PC-3 (cell line): Measurements from ENCODE around the gene PRSS16. TPM values are rescaled to one million over a fixed set of nuclear protein-coding genes. Genes with fewer than 3 reads are reported as not detected.

ENCODE experiments used
- ATAC-seq: fragments of 200-7000 bp; cut with Tn5 transposase; 2 replicates; pipeline ENCODE4 v1.9.1; 2020; ENCODE audit warnings: mild to moderate bottlenecking, moderate library complexity
- BruUV-seq: library from RNA; stranded (reverse); fragments of 400-500 nt; replicated peaks from 2 replicates; lab custom pipeline; 2021; lab: Mats Ljungman, UMichigan
- CTCF ChIA-PET: fragments of 300-600 bp; sonication (Branson Sonifier 250); formaldehyde crosslinking; loops from one replicate; lab custom pipeline; 2022; ENCODE audit warnings: antibody characterized with exemption; lab: Charles Lee
- POLR2A ChIA-PET: fragments of 300-600 bp; sonication (Branson Sonifier 250); formaldehyde crosslinking; loops from one replicate; lab custom pipeline; 2022; ENCODE audit warnings: antibody characterized with exemption; ENCODE audit not compliant: unreplicated experiment; lab: Charles Lee
- DNase-seq: peaks from one replicate; pipeline ENCODE4 v3.0.0-alpha.2; 2015
- H2AFZ ChIP-seq: fragments of 300-600 bp; sonication (generic); 2 replicates; pipeline ENCODE4 v1.6.0; 2016; ENCODE audit warnings: antibody characterized with exemption, low read length
- H3F3A ChIP-seq: fragments of 300-600 bp; sonication (generic); one replicate; pipeline ENCODE4 v1.6.0; 2017; ENCODE audit warnings: antibody characterized with exemption, low read length, control low read depth, mild to moderate bottlenecking; ENCODE audit not compliant: unreplicated experiment
- H3K27ac ChIP-seq: fragments of 300-600 bp; sonication (generic); 2 replicates; pipeline ENCODE4 v1.5.1; 2016; ENCODE audit warnings: mild to moderate bottlenecking, low read length
- H3K27me3 ChIP-seq: fragments of 300-600 bp; sonication (generic); 2 replicates; pipeline ENCODE4 v1.6.1; 2016; ENCODE audit warnings: low read length, mixed read lengths
- H3K36me3 ChIP-seq: fragments of 300-600 bp; sonication (generic); 2 replicates; pipeline ENCODE4 v1.6.1; 2016; ENCODE audit warnings: low read depth, mixed run types, low read length, mixed read lengths
- H3K4me1 ChIP-seq: fragments of 300-600 bp; sonication (generic); 2 replicates; pipeline ENCODE4 v1.5.1; 2016; ENCODE audit warnings: low read length; ENCODE audit not compliant: insufficient read depth
- H3K4me2 ChIP-seq: fragments of 300-600 bp; sonication (generic); 2 replicates; pipeline ENCODE4 v1.6.0; 2016; ENCODE audit warnings: low read length
- H3K4me3 ChIP-seq: fragments of 300-600 bp; sonication (generic); 2 replicates; pipeline ENCODE4 v1.5.1; 2016; ENCODE audit warnings: mild to moderate bottlenecking, low read length, mixed read lengths
- H3K79me2 ChIP-seq: fragments of 300-600 bp; sonication (generic); 2 replicates; pipeline ENCODE4 v1.6.1; 2017; ENCODE audit warnings: low read length, mixed read lengths
- H3K9ac ChIP-seq: fragments of 300-600 bp; sonication (generic); 2 replicates; pipeline ENCODE4 v1.6.0; 2016; ENCODE audit warnings: mild to moderate bottlenecking, low read length
- H3K9me2 ChIP-seq: fragments of 300-600 bp; sonication (generic); replicated peaks from 2 replicates; pipeline ENCODE4 v1.6.1; 2016; ENCODE audit warnings: mixed run types, low read length, mixed read lengths
- H3K9me3 ChIP-seq: fragments of 300-600 bp; sonication (generic); 2 replicates; pipeline ENCODE4 v1.6.1; 2016; ENCODE audit warnings: low read length, mixed read lengths
- H4K20me1 ChIP-seq: fragments of 300-600 bp; sonication (generic); 2 replicates; pipeline ENCODE4 v1.6.1; 2016; ENCODE audit warnings: low read length, mixed read lengths
- EZH2 ChIP-seq: fragments of 300-600 bp; sonication (generic); IDR thresholded peaks from one replicate; pipeline ENCODE4 v1.6.1; 2017; ENCODE audit warnings: antibody characterized with exemption, mild to moderate bottlenecking, low read length; ENCODE audit not compliant: unreplicated experiment
- EZH2phosphoT487 ChIP-seq: fragments of 300-600 bp; sonication (generic); IDR thresholded peaks from 2 replicates; pipeline ENCODE4 v1.6.1; 2018; ENCODE audit warnings: mild to moderate bottlenecking, antibody characterized with exemption, low read length, borderline replicate concordance
- intact Hi-C: fragments of 100-400 bp; cut with micrococcal nuclease; formaldehyde crosslinking; loops from 2 replicates; pipeline ENCODE4 v1.9.0; 2023
- total RNA-seq: library from RNA; depleted of rRNA; stranded (reverse); fragments of >200 nt; gene quantifications from 2 replicates; pipeline ENCODE4 v1.2.3, GENCODE V29; 2014
- TF ChIP-seq, protein P1 (sequence below): fragments of 300-600 bp; sonication (generic); conservative IDR thresholded peaks from 2 replicates; pipeline ENCODE4 v1.5.1; 2017; ENCODE audit warnings: antibody characterized with exemption, low read depth, mild to moderate bottlenecking, low read length

PRSS16 gene
- total RNA-seq, 1 experiment from 2014 or later, result 7.3 TPM

DNA sequence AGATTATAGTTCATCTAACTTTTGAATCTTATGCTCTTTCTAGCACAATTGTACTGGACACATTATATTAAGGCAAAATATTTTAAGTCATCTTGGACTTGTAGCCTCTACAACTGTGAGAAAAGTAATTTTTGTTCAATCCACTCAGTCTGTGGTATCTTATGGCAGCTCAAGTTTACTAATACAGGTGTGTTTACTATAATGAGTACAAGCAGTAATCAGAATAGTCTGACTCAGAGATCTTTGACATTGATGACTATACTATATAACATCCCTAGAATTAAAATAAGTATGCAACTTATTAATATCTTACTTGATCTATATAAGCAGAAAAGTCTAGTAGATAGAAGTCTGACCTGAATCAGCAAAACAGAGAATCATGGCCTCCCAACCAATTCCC lies 40.7 kb upstream of the PRSS16 start:
- DNase-seq (no peak), ATAC-seq (no peak)
- intact Hi-C loops, result no loop called here
- Histone ChIP-seq H3F3A (no peaks in the 10 kb centered on the region), H3K36me3 (no peaks in the 10 kb centered on the region), H3K4me1 (no peaks in the 10 kb centered on the region), H4K20me1 (no peaks in the 10 kb centered on the region), H3K9me2 (no peaks in the 10 kb centered on the region), H3K4me3 (no peak overlapping the region), H3K4me2 (no peak overlapping the region), H2AFZ (no peak overlapping the region), H3K9me3 (no peaks in the 10 kb centered on the region), H3K27me3 (no peaks in the 10 kb centered on the region), H3K9ac (no peak overlapping the region), H3K79me2 (no peaks in the 10 kb centered on the region), H3K27ac (no peak overlapping the region)
- POLR2A ChIA-PET, result no interaction called here
- BruUV-seq, result no TSS peak
- CTCF ChIA-PET, result no interaction called here
- TF ChIP-seq, protein P1, sequence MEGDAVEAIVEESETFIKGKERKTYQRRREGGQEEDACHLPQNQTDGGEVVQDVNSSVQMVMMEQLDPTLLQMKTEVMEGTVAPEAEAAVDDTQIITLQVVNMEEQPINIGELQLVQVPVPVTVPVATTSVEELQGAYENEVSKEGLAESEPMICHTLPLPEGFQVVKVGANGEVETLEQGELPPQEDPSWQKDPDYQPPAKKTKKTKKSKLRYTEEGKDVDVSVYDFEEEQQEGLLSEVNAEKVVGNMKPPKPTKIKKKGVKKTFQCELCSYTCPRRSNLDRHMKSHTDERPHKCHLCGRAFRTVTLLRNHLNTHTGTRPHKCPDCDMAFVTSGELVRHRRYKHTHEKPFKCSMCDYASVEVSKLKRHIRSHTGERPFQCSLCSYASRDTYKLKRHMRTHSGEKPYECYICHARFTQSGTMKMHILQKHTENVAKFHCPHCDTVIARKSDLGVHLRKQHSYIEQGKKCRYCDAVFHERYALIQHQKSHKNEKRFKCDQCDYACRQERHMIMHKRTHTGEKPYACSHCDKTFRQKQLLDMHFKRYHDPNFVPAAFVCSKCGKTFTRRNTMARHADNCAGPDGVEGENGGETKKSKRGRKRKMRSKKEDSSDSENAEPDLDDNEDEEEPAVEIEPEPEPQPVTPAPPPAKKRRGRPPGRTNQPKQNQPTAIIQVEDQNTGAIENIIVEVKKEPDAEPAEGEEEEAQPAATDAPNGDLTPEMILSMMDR, result no peak
- TF ChIP-seq EZH2phosphoT487 (no peak), EZH2 (no peak)

DNA sequence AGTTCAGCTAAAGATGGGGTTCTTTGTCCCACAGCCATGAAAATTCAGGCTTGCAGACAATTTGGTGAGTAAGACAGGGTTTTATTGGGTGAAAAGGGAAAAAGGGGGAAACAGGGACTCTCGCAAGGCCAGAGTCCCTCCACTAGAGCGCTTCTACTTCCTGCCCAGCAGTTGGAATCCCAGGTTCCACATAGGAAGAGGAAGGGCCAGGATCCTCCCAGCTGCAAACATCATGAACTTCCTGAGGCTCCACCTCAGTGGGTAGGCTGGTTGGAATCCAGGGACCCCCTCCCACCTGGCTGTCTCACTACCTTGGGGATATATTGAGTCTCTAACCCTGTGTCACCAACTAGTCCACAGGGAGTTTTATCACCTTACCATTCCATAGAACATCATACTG lies 39.5 kb upstream of the PRSS16 start:
- ATAC-seq (no peak), DNase-seq (no peak)
- CTCF ChIA-PET, result no interaction called here
- Histone ChIP-seq H3K27me3 (no peaks in the 10 kb centered on the region), H4K20me1 (no peaks in the 10 kb centered on the region), H3K27ac (no peak overlapping the region), H3K9me3 (no peaks in the 10 kb centered on the region), H3K36me3 (no peaks in the 10 kb centered on the region), H3K9me2 (no peaks in the 10 kb centered on the region), H2AFZ (no peak overlapping the region), H3K4me2 (no peak overlapping the region), H3K9ac (no peak overlapping the region), H3K79me2 (no peaks in the 10 kb centered on the region), H3F3A (no peaks in the 10 kb centered on the region), H3K4me3 (no peak overlapping the region), H3K4me1 (no peaks in the 10 kb centered on the region)
- POLR2A ChIA-PET, result no interaction called here
- intact Hi-C loops, result no loop called here
- TF ChIP-seq EZH2phosphoT487 (no peak), EZH2 (no peak)
- TF ChIP-seq, protein P1, result no peak
- no TSS peak for BruUV-seq

DNA sequence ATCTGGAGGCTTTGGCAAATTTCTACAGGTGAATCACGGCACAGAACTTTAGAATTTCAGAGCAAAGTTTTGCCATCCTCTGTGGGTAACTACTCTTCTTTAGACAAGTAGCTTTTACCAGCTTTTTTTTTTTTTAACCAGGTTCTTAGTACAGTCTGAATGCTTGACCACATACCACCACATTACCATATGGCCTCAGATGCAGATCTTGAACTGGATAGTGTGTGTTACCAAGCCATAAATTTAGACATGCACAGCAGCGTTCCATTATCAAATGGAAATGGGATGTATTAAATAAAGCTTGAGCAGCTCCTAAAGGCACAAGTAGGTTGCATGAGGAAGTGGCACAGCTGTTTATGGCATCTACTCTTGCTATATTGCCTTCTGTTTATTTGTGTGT lies 38.3 kb upstream of the PRSS16 start:
- no peak overlapping the region for H2AFZ ChIP-seq
- intact Hi-C loops, result no loop called here
- no peaks in the 10 kb centered on the region for H3K9me3 ChIP-seq
- TF ChIP-seq EZH2 (no peak), EZH2phosphoT487 (no peak)
- TF ChIP-seq, protein P1, result no peak
- ChIA-PET CTCF (no interaction called here), POLR2A (no interaction called here)
- H3K36me3 ChIP-seq, result no peaks in the 10 kb centered on the region
- no peaks in the 10 kb centered on the region for H3K9me2 ChIP-seq
- H3K27ac ChIP-seq, result no peak overlapping the region
- no peaks in the 10 kb centered on the region for H3F3A ChIP-seq
- H4K20me1 ChIP-seq, result no peaks in the 10 kb centered on the region
- H3K4me3 ChIP-seq, result no peak overlapping the region
- H3K4me1 ChIP-seq, result no peaks in the 10 kb centered on the region
- H3K79me2 ChIP-seq, result no peaks in the 10 kb centered on the region
- no peak for DNase-seq
- ATAC-seq, result no peak
- no peaks in the 10 kb centered on the region for H3K27me3 ChIP-seq
- no peak overlapping the region for H3K4me2 ChIP-seq
- BruUV-seq, result no TSS peak
- H3K9ac ChIP-seq, result no peak overlapping the region
